T-cell (primary cell): Measurements from ENCODE around the gene EEFSEC. TPM values are rescaled to one million over a fixed set of nuclear protein-coding genes. Genes with fewer than 3 reads are reported as not detected.

ENCODE experiments used
- ATAC-seq, 4 experiments: fragments of 200-7000 bp in 3 of 4; fragments of 150-1000 bp in 1 of 4; cut with Tn5 transposase; replicated peaks in 1 of 4; 1 replicate in 3 of 4; 2 replicates in 1 of 4; pipeline ENCODE4 v1.10.0; 2021; ENCODE audit warnings: moderate library complexity in 3 of 4, mild to moderate bottlenecking in 2 of 4, moderate number of reproducible peaks in 1 of 4
- CTCF ChIA-PET, 2 donors: fragments of 300-600 bp; sonication (Branson Sonifier 250); formaldehyde crosslinking; loops; one replicate each; lab custom pipeline; 2022; ENCODE audit warnings: antibody characterized with exemption in 2 of 2; lab: Charles Lee
- POLR2A ChIA-PET, 2 donors: fragments of 300-600 bp; sonication (Branson Sonifier 250); formaldehyde crosslinking; loops; one replicate each; lab custom pipeline; 2022; ENCODE audit warnings: antibody characterized with exemption in 2 of 2; lab: Charles Lee
- DNase-seq, 35 experiments: peaks; one replicate each; pipeline versions ENCODE4 v3.0.0 to v3.0.0-alpha.2; 2013 to 2023
- H3K27ac ChIP-seq: one replicate; pipeline ENCODE4 v1.5.1; 2013; ENCODE audit warnings: low read length
- H3K27me3 ChIP-seq, 2 experiments: replicated peaks in 1 of 2; 1 replicate in 1 of 2; 2 replicates in 1 of 2; pipeline versions ENCODE4 v1.6.1 to v1.7.0; 2013; ENCODE audit warnings: low read length in 1 of 2, mixed read lengths in 1 of 2; ENCODE audit not compliant: control insufficient read depth in 2 of 2, insufficient read depth in 2 of 2; ENCODE audit errors: extremely low read depth in 1 of 2
- H3K36me3 ChIP-seq, 2 donors: 1 replicate in 1 of 2; 2 replicates in 1 of 2; pipeline versions ENCODE4 v1.6.1 to v1.7.0; 2013; ENCODE audit warnings: low read length in 1 of 2; ENCODE audit not compliant: control insufficient read depth in 2 of 2, insufficient read depth in 1 of 2; ENCODE audit errors: extremely low read depth in 1 of 2
- H3K4me1 ChIP-seq, 2 experiments: 1 replicate in 1 of 2; 2 replicates in 1 of 2; pipeline versions ENCODE4 v1.6.1 to v1.7.0; 2013; ENCODE audit warnings: low read length in 2 of 2, mixed read lengths in 1 of 2; ENCODE audit not compliant: insufficient read depth in 2 of 2, control insufficient read depth in 1 of 2; ENCODE audit errors: extremely low read depth in 1 of 2
- H3K4me3 ChIP-seq, 2 donors: 1 replicate in 1 of 2; 2 replicates in 1 of 2; pipeline versions ENCODE4 v1.5.1 to v1.7.0; 2013; ENCODE audit warnings: mild to moderate bottlenecking in 2 of 2, low read length in 1 of 2, moderate library complexity in 1 of 2; ENCODE audit not compliant: control insufficient read depth in 1 of 2; ENCODE audit errors: extremely low read depth in 1 of 2
- H3K9me3 ChIP-seq: 2 replicates; pipeline ENCODE4 v1.7.0; 2013
- H3K27ac Mint-ChIP-seq, 2 donors: one replicate each; pipeline ENCODE4 v1.8.0; 2020 to 2021; ENCODE audit warnings: mild to moderate bottlenecking in 2 of 2, mixed read lengths in 2 of 2
- H3K27me3 Mint-ChIP-seq, 2 donors: one replicate each; pipeline ENCODE4 v1.8.0; 2021 to 2022; ENCODE audit warnings: mixed read lengths in 2 of 2
- H3K36me3 Mint-ChIP-seq: one replicate; pipeline ENCODE4 v1.8.0; 2021; ENCODE audit warnings: mixed read lengths
- H3K4me1 Mint-ChIP-seq, 3 donors: one replicate each; pipeline ENCODE4 v1.8.0; 2020 to 2022; ENCODE audit warnings: mixed read lengths in 3 of 3, mild to moderate bottlenecking in 1 of 3
- H3K4me3 Mint-ChIP-seq, 3 donors: one replicate each; pipeline ENCODE4 v1.8.0; 2020 to 2022; ENCODE audit warnings: mild to moderate bottlenecking in 3 of 3, mixed read lengths in 3 of 3, moderate library complexity in 3 of 3
- H3K9me3 Mint-ChIP-seq, 3 donors: one replicate each; pipeline ENCODE4 v1.8.0; 2020 to 2022; ENCODE audit warnings: mixed read lengths in 3 of 3
- WGBS: methylation state at CpG from one replicate; pipeline ENCODE4 v1.1.5; 2013; ENCODE audit warnings: missing lambda C conversion rate; ENCODE audit not compliant: insufficient coverage; 5-methylcytosine and 5-hydroxymethylcytosine counted together
- total RNA-seq, 35 experiments: library from RNA in 6 of 35; stranded (reverse) in 6 of 35; fragments of 120-200 nt in 1 of 35; gene quantifications; one replicate each; pipeline versions ENCODE4 v1.2.1 to v1.2.4 and lab custom pipeline; 2013 to 2026

EEFSEC gene
- total RNA-seq, 5 donors from 2014 or later (not counting 1 experiment from before 2014, with no cell fraction given), result 15.9 to 21.1 (median 19.1) TPM

DNA sequence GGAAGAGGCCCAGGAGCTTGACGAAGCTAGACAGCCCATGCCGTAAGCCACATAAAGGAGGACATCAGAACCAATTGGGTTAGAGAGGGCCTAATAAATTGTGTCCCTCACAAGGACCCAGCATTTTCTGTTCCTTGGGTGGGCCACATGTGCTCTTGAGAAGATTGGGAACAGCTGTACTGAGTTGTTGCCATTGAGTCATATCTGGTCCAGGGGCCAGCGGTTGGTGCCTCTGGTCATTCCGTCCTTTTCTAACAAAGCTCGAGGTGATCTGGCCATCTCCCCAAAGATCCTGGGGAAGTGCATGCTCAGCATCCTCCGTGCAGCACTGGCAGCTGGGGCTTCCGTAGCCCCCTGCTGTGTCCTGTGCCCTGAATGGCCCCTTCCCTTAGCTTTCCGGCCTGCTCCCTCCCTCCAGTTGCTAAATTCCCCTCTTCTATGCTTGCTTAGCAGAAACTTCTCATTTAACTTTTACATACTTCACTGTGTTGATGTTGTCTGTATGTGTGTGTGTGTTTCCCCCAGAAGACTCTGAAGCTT lies 73.0 kb downstream of the EEFSEC start:
- Mint-ChIP-seq H3K27ac (no peak overlapping the region), H3K36me3 (peaks cover 25% of the 10 kb centered on the region), H3K4me1 (peaks cover 6 to 21% (median 15%) of the 10 kb centered on the region in 3 donors), H3K4me3 (no peak overlapping the region), H3K9me3 (peaks cover 0 to 16% (median 7%) of the 10 kb centered on the region in 3 donors), H3K27me3 (no peaks in the 10 kb centered on the region)
- DNase-seq (no peak), ATAC-seq (no peak)
- Histone ChIP-seq H3K4me1 (peaks cover 0 to 13% of the 10 kb centered on the region in 2 experiments), H3K4me3 (no peak overlapping the region), H3K27me3 (no peaks in the 10 kb centered on the region), H3K36me3 (peaks cover 0 to 5% of the 10 kb centered on the region in 2 donors), H3K9me3 (no peaks in the 10 kb centered on the region), H3K27ac (no peak overlapping the region)
- ChIA-PET POLR2A (no interaction called here), CTCF (interaction anchor here (0.6 to 2.1 kb wide), 4 partner anchors 71 to 356 kb away, joined by 3 to 11 read pairs (median 4); no protein-coding TSS in a partner anchor)
- WGBS, result 83% methylated on average over 7 of the region's 8 CpGs

DNA sequence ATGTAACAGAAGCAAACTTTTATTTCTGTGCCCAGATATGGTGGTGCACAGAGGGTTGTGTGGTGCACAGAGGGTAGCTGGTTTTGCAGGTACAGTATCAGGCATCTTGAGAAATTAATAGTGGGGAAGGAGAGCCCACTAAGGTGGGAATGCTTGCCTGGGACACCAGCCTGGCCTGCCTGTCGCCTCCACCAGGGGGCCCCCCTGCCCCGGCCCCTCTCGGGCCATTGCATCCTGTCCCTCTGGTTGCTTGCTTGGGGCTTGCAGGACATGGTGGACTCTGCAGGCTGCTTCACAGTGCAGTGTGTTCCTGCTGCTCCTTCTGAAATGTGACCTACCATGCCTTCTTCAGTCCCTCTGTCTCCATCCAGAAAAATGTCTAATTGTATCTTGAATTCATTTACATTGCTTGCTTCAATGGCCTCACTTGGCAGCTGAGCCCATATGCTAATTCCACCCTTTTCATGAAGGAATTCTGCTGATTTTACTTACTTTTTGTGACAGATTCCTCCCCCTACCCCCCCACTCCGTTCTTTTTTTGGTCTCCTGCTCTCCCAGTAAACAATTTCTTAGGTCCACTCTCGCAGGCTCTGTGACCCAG lies 73.6 kb downstream of the EEFSEC start:
- ATAC-seq, result peak in 3 of 4 experiments; percentile 50 to 69 (median 59)
- no peak overlapping the region for H3K4me3 Mint-ChIP-seq
- no peak overlapping the region for H3K4me3 ChIP-seq
- no peaks in the 10 kb centered on the region for H3K27me3 Mint-ChIP-seq
- H3K36me3 ChIP-seq, result peaks cover 0 to 5% of the 10 kb centered on the region in 2 donors
- peaks cover 0 to 12% (median 7%) of the 10 kb centered on the region in 3 donors for H3K9me3 Mint-ChIP-seq
- WGBS, result 66% methylated on average over 3 of the region's 5 CpGs
- H3K4me1 Mint-ChIP-seq, result peaks cover 6 to 21% (median 15%) of the 10 kb centered on the region in 3 donors
- no peaks in the 10 kb centered on the region for H3K27me3 ChIP-seq
- H3K27ac ChIP-seq, result no peak overlapping the region
- H3K36me3 Mint-ChIP-seq, result peaks cover 22% of the 10 kb centered on the region
- POLR2A ChIA-PET, result no interaction called here
- CTCF ChIA-PET, result interaction anchor here in 1 of 2 donors (1.1 to 2.1 kb wide), 3 partner anchors 71 to 95 kb away, joined by 3 to 11 read pairs (median 3); no protein-coding TSS in a partner anchor
- DNase-seq, result peak in 20 of 35 experiments; percentile 3 to 49 (median 20)
- H3K9me3 ChIP-seq, result no peaks in the 10 kb centered on the region
- peaks cover 0 to 13% of the 10 kb centered on the region in 2 experiments for H3K4me1 ChIP-seq
- H3K27ac Mint-ChIP-seq, result no peak overlapping the region

DNA sequence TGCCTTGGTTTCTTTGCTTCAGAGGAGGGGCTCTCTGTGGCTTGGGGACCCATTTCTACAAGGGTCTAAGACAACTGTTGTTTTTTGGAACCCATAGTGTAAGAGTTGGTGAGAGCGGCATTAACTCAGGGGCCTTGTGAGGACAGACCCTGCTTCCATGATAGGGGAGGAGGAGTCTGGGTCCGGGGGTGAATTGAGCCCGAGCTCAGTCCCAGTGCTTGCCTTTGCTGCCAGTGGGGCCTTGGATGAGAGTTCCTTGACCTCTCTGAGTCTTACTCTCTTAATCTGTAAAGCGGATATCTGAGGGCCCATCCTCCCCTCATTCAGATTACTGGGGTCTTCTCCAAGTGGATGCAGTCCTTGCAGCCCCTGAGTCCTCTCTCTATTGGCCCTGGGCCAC lies 74.2 kb downstream of the EEFSEC start:
- ATAC-seq (no peak), DNase-seq (no peak)
- Histone ChIP-seq H3K4me3 (no peak overlapping the region), H3K4me1 (peaks cover 0 to 13% of the 10 kb centered on the region in 2 experiments), H3K27ac (no peak overlapping the region), H3K27me3 (no peaks in the 10 kb centered on the region), H3K36me3 (peaks cover 0 to 5% of the 10 kb centered on the region in 2 donors), H3K9me3 (no peaks in the 10 kb centered on the region)
- H3K36me3 Mint-ChIP-seq, result peaks cover 20% of the 10 kb centered on the region
- ChIA-PET POLR2A (no interaction called here), CTCF (interaction anchor here in 1 of 2 donors (1.1 to 1.4 kb wide), 2 partner anchors 70 to 95 kb away, joined by 3 read pairs; no protein-coding TSS in a partner anchor)
- H3K4me1 Mint-ChIP-seq, result peaks cover 6 to 21% (median 15%) of the 10 kb centered on the region in 3 donors
- WGBS, result 100% methylated on average over 4 of the region's 4 CpGs
- H3K9me3 Mint-ChIP-seq, result peaks cover 0 to 11% (median 6%) of the 10 kb centered on the region in 3 donors
- H3K27ac Mint-ChIP-seq, result no peak overlapping the region
- H3K27me3 Mint-ChIP-seq, result no peaks in the 10 kb centered on the region
- no peak overlapping the region for H3K4me3 Mint-ChIP-seq

GRCh38 chr3:128228366-128228910 lies 75.2 kb downstream of the EEFSEC start:
- Mint-ChIP-seq H3K4me1 (peaks cover 6 to 21% (median 16%) of the 10 kb centered on the region in 3 donors), H3K4me3 (no peak overlapping the region), H3K27ac (peak overlapping the region in 1 of 2 donors; percentile 66), H3K27me3 (no peaks in the 10 kb centered on the region), H3K36me3 (peaks cover 11% of the 10 kb centered on the region), H3K9me3 (peaks cover 0 to 2% (median 2%) of the 10 kb centered on the region in 3 donors)
- H3K4me1 ChIP-seq, result peaks cover 0 to 13% of the 10 kb centered on the region in 2 experiments
- peaks cover 0 to 5% of the 10 kb centered on the region in 2 donors for H3K36me3 ChIP-seq
- no peaks in the 10 kb centered on the region for H3K27me3 ChIP-seq
- ATAC-seq, result no peak
- ChIA-PET POLR2A (interaction anchor here in 1 of 2 donors (0.5 kb wide), 1 partner anchor 553 kb away, joined by 11 read pairs; no protein-coding TSS in a partner anchor), CTCF (no interaction called here)
- DNase-seq, result no peak
- no peaks in the 10 kb centered on the region for H3K9me3 ChIP-seq
- H3K27ac ChIP-seq, result no peak overlapping the region
- 83% methylated on average over 1 of the region's 5 CpGs for WGBS
- no peak overlapping the region for H3K4me3 ChIP-seq

DNA sequence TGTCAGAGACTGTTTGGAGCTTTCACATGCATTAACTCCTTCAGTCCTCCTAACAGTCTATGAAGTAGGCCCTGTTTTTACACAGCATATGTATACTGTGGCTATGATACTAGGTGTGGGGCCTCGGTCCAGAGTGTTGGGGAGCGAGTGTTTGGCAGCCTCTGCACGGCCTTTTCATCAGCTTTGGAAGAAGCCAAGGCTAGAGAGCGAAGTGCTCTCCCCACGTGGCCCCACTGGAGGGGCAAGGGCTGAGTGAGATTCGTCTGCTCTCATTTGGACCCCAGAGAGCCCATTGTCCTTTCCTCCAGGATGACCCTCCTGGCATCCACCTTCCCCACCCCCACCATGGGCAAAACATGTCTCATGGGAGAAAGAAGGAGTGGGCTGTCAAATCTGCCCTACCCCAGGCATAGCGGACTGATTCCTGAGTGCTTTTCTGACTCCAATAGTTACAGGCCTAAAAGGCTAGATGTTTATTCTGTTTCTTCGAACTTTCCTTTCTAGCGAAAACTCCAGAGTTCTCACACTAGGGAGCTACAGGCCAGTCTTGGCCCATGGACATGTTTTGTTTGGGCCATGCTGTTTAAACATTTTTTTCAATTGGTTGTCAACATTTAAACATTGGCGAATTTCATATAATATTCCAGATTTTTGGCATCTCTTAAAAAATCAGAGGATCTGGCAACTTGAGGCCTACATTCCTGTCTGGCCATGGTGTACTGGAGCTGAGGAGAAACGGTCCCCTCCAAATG lies 76.0 kb downstream of the EEFSEC start:
- POLR2A ChIA-PET, result no interaction called here
- ATAC-seq, result no peak

GRCh38 chr3:128231606-128232005 lies 78.3 kb downstream of the EEFSEC start:
- Histone ChIP-seq H3K27me3 (no peaks in the 10 kb centered on the region), H3K36me3 (peaks cover 0 to 2% of the 10 kb centered on the region in 2 donors), H3K4me1 (peaks cover 0 to 11% of the 10 kb centered on the region in 2 experiments), H3K9me3 (no peaks in the 10 kb centered on the region), H3K27ac (no peak overlapping the region), H3K4me3 (no peak overlapping the region)
- ChIA-PET POLR2A (no interaction called here), CTCF (interaction anchor here in 1 of 2 donors (0.6 kb wide), 1 partner anchor 90 kb away, joined by 3 read pairs; no protein-coding TSS in a partner anchor)
- Mint-ChIP-seq H3K36me3 (no peaks in the 10 kb centered on the region), H3K27ac (peak overlapping the region in 1 of 2 donors; percentile 16), H3K27me3 (no peaks in the 10 kb centered on the region), H3K4me1 (peaks cover 6 to 19% (median 16%) of the 10 kb centered on the region in 3 donors), H3K4me3 (no peak overlapping the region), H3K9me3 (no peaks in the 10 kb centered on the region)
- DNase-seq (no peak), ATAC-seq (no peak)
- 90% methylated on average over 3 of the region's 6 CpGs for whole genome bisulfite sequencing

More for the DNA sequence above, 76.0 kb downstream of the EEFSEC start:
- DNase-seq, result no peak
- Histone ChIP-seq H3K27me3 (no peaks in the 10 kb centered on the region), H3K36me3 (peaks cover 0 to 3% of the 10 kb centered on the region in 2 donors), H3K4me3 (no peak overlapping the region), H3K4me1 (peaks cover 0 to 13% of the 10 kb centered on the region in 2 experiments), H3K9me3 (no peaks in the 10 kb centered on the region), H3K27ac (no peak overlapping the region)
- Mint-ChIP-seq H3K9me3 (no peaks in the 10 kb centered on the region), H3K4me3 (no peak overlapping the region), H3K36me3 (peaks cover 5% of the 10 kb centered on the region), H3K27ac (no peak overlapping the region), H3K27me3 (no peaks in the 10 kb centered on the region), H3K4me1 (peaks cover 6 to 24% (median 18%) of the 10 kb centered on the region in 3 donors)
- 100% methylated on average over 4 of the region's 11 CpGs for WGBS
- CTCF ChIA-PET, result no interaction called here
